Loucy (cell line): ENCODE data around the gene HSD17B12.

Source experiments
- CTCF ChIP-seq: fragments of 200-600 bp; sonication (generic); conservative IDR thresholded peaks from 2 replicates; pipeline ENCODE4 v1.5.1; 2014; ENCODE audit warnings: mild to moderate bottlenecking, antibody characterized with exemption, low read length
- EZH2phosphoT487 ChIP-seq: fragments of 200-600 bp; IDR thresholded peaks from 2 replicates; pipeline ENCODE4 v1.6.1; 2018; ENCODE audit warnings: antibody characterized with exemption, mild to moderate bottlenecking, moderate library complexity, borderline replicate concordance

DNA sequence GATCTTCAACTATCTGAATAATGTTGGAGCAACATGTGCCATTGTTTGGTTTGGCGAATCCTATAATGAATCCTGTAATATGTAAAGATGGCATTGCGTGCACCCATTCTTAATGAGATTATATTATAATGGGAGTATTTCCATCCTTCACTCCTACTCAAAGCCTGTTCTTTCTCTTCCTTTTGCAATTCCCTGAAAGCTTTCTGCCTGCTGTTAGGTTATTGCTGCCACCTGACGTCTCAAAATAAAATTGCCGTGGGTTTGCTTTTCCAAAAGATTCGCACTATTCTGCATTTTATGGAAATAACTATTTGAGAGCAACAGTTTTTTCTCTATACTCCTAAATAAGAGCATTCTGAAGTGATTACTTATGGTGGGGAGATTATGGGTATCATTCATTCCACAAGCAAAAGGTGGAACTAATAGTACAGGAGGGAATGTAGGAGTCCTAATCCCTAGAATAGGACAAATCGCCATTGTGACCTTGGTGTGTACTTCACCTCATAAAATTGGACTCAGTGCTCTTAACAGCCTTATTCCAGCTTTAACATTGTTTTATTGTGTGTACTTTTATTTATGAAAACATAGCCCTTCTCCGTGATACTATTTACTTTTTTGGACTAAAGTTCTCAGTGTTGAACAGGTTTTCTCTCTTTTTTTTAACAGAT is 130.5 kb downstream of the HSD17B12 start:
- no peak for TF ChIP-seq CTCF
- no peak for TF ChIP-seq EZH2phosphoT487
